Measurements from ENCODE around the gene LRP6. TPM values are rescaled to one million over a fixed set of nuclear protein-coding genes. Genes with fewer than 3 reads are reported as not detected.

Gene LRP6
- total RNA-seq, 1 experiment from 2014 or later, result 28.1 TPM

GRCh38 chr12:12185414-12185813, 81.4 kb downstream of the LRP6 start:
- no peaks in the 10 kb centered on the region for H3K36me3 ChIP-seq (ENCODE audit: control insufficient read depth in 1 of 2, insufficient read depth in 2 of 2, low read length in 2 of 2)
- no peaks in the 10 kb centered on the region for H3K4me1 ChIP-seq (ENCODE audit: control insufficient read depth in 1 of 2, insufficient read depth in 2 of 2, low read length in 2 of 2)
- H3K4me3 ChIP-seq (replicated peaks in 1 of 2; ENCODE audit: low read depth in 1 of 2, low read length in 2 of 2), result no peak overlapping the region
- no peak overlapping the region for H3K27ac ChIP-seq (ENCODE audit: low read depth, low read length)
- no peak for DNase-seq (ENCODE audit: low read depth, low spot score)
- H3K4me2 ChIP-seq (ENCODE audit: low read length), result no peak overlapping the region
- TF ChIP-seq JUND (IDR thresholded peaks at IDR 0.05) (no peak), EGR1 (IDR thresholded peaks at IDR 0.05; ENCODE audit: low read depth) (no peak), POLR2AphosphoS5 (IDR thresholded peaks at IDR 0.05; ENCODE audit: low read depth, low read length) (no peak), CEBPB (IDR thresholded peaks at IDR 0.05; ENCODE audit: low read depth) (no peak), YY1 (IDR thresholded peaks at IDR 0.05; ENCODE audit: extremely low read depth, insufficient replicate concordance, low read depth, low read length) (no peak)
- H3K9me2 ChIP-seq (ENCODE audit: insufficient read depth), result no peaks in the 10 kb centered on the region
- intact Hi-C loops (cut with micrococcal nuclease), result no loop called here
- H3K27me3 ChIP-seq (ENCODE audit: insufficient read depth, low read length), result no peaks in the 10 kb centered on the region
- no peaks in the 10 kb centered on the region; the same call in 1 of the 2 replicates for H3K79me2 ChIP-seq (ENCODE audit: insufficient read depth, low read length)
- no TSS peak for BruUV-seq (replicated peaks)
- ChIA-PET POLR2A (no interaction called here), CTCF (no interaction called here), RAD21 (ENCODE audit: low non-redundant PET in 1 of 2, low total read pairs in 2 of 2, uncharacterized antibody in 2 of 2, unreplicated experiment in 2 of 2) (no interaction called here)
- ATAC-seq, result no peak
- H3K9me3 ChIP-seq (ENCODE audit: control insufficient read depth in 1 of 2, insufficient read depth in 1 of 2, low read depth in 1 of 2, low read length in 2 of 2), result no peaks in the 10 kb centered on the region
- no peaks in the 10 kb centered on the region for H4K20me1 ChIP-seq (ENCODE audit: insufficient read depth)
- no peak overlapping the region for H3K9ac ChIP-seq (ENCODE audit: low read length)
- H2AFZ ChIP-seq (ENCODE audit: low read depth, low read length, poor library complexity, severe bottlenecking), result no peak overlapping the region

GRCh38 chr12:12182703-12183365, 84.0 kb downstream of the LRP6 start:
- RAD21 ChIA-PET (ENCODE audit: low non-redundant PET in 1 of 2, low total read pairs in 2 of 2, uncharacterized antibody in 2 of 2, unreplicated experiment in 2 of 2), result no interaction called here
- POLR2A ChIA-PET, result no interaction called here
- CTCF ChIA-PET, result no interaction called here
- intact Hi-C loops (cut with micrococcal nuclease), result no loop called here
- H3K79me2 ChIP-seq (ENCODE audit: insufficient read depth, low read length), result no peaks in the 10 kb centered on the region
- H4K20me1 ChIP-seq (ENCODE audit: insufficient read depth), result no peaks in the 10 kb centered on the region
- no peak overlapping the region for H3K9ac ChIP-seq (ENCODE audit: low read length)
- H3K4me3 ChIP-seq (replicated peaks in 1 of 2; ENCODE audit: low read depth in 1 of 2, low read length in 2 of 2), result no peak overlapping the region
- DNase-seq (ENCODE audit: low read depth, low spot score) (no peak), ATAC-seq (no peak)
- TF ChIP-seq ZBTB33 (IDR thresholded peaks at IDR 0.05; ENCODE audit: extremely low read depth, insufficient replicate concordance, low read length) (no peak), MAX (IDR thresholded peaks at IDR 0.05) (no peak), CTCF (IDR thresholded peaks at IDR 0.05 in 2 of 3, conservative IDR thresholded peaks at IDR 0.05 in 1 of 3; ENCODE audit: borderline replicate concordance in 1 of 3, insufficient read depth in 1 of 3, low read depth in 2 of 3, low read length in 2 of 3) (no peak), REST (IDR thresholded peaks at IDR 0.05; ENCODE audit: low read depth) (no peak), RAD21 (IDR thresholded peaks at IDR 0.05; ENCODE audit: low read depth) (no peak), YY1 (IDR thresholded peaks at IDR 0.05; ENCODE audit: extremely low read depth, insufficient replicate concordance, low read depth, low read length) (no peak), POLR2AphosphoS5 (IDR thresholded peaks at IDR 0.05; ENCODE audit: low read depth, low read length) (no peak), EZH2 (IDR thresholded peaks at IDR 0.05) (no peak)
- H2AFZ ChIP-seq (ENCODE audit: low read depth, low read length, poor library complexity, severe bottlenecking), result no peak overlapping the region
- no peaks in the 10 kb centered on the region for H3K27me3 ChIP-seq (ENCODE audit: insufficient read depth, low read length)
- H3K9me3 ChIP-seq (ENCODE audit: control insufficient read depth in 1 of 2, insufficient read depth in 1 of 2, low read depth in 1 of 2, low read length in 2 of 2), result no peaks in the 10 kb centered on the region
- no peak overlapping the region for H3K4me2 ChIP-seq (ENCODE audit: low read length)
- H3K36me3 ChIP-seq (ENCODE audit: control insufficient read depth in 1 of 2, insufficient read depth in 2 of 2, low read length in 2 of 2), result no peaks in the 10 kb centered on the region
- no peaks in the 10 kb centered on the region for H3K9me2 ChIP-seq (ENCODE audit: insufficient read depth)
- H3K27ac ChIP-seq (ENCODE audit: low read depth, low read length), result no peak overlapping the region
- no peaks in the 10 kb centered on the region for H3K4me1 ChIP-seq (ENCODE audit: control insufficient read depth in 1 of 2, insufficient read depth in 2 of 2, low read length in 2 of 2)
- no TSS peak for BruUV-seq (replicated peaks)

Data from HCT116 (cell line).